Chondrocyte (in vitro differentiated cells): ENCODE measurements around the gene CRYL1. TPM values are rescaled to one million over a fixed set of nuclear protein-coding genes. Genes with fewer than 3 reads are reported as not detected.

ENCODE experiments used
- DNase-seq: peaks from one replicate; pipeline ENCODE4 v3.0.0; 2021; ENCODE audit warnings: mixed read lengths, low spot score
- H3K27ac Mint-ChIP-seq: one replicate; pipeline ENCODE4 v1.8.0; 2021; ENCODE audit warnings: mild to moderate bottlenecking, moderate library complexity, mixed read lengths; ENCODE audit not compliant: unreplicated experiment
- H3K27me3 Mint-ChIP-seq: 2 replicates; pipeline ENCODE4 v1.8.0; 2021; ENCODE audit warnings: low read depth, mixed read lengths
- H3K36me3 Mint-ChIP-seq: 2 replicates; pipeline ENCODE4 v1.8.0; 2021; ENCODE audit warnings: low read depth, mixed read lengths
- H3K4me1 Mint-ChIP-seq: 2 replicates; pipeline ENCODE4 v1.8.0; 2021; ENCODE audit warnings: low read depth, mild to moderate bottlenecking, mixed read lengths
- H3K4me3 Mint-ChIP-seq: one replicate; pipeline ENCODE4 v1.8.0; 2021; ENCODE audit warnings: mild to moderate bottlenecking, moderate library complexity, mixed read lengths; ENCODE audit not compliant: unreplicated experiment
- H3K9me3 Mint-ChIP-seq: 2 replicates; pipeline ENCODE4 v1.8.0; 2021; ENCODE audit warnings: low read depth, mixed read lengths
- CTCF ChIP-seq: fragments of 200-600 bp; sonication (generic); IDR thresholded peaks from 2 replicates; pipeline ENCODE4 v1.5.0; 2021; ENCODE audit warnings: antibody characterized with exemption, mild to moderate bottlenecking, moderate library complexity
- total RNA-seq: library from RNA; stranded (reverse); gene quantifications from 3 replicates; pipeline ENCODE4 v1.2.1, GENCODE V29; 2021

Gene CRYL1
- total RNA-seq, 1 donor from 2014 or later: 17.0 TPM

GRCh38 chr13:20377720-20378119 is 147.9 kb downstream of the CRYL1 start:
- no peaks in the 10 kb centered on the region for H3K9me3 Mint-ChIP-seq
- no peak for TF ChIP-seq CTCF
- no peaks in the 10 kb centered on the region for H3K4me1 Mint-ChIP-seq
- H3K36me3 Mint-ChIP-seq: no peaks in the 10 kb centered on the region
- H3K27me3 Mint-ChIP-seq: peaks cover 48% of the 10 kb centered on the region
- no peak overlapping the region for H3K4me3 Mint-ChIP-seq
- DNase-seq: no peak
- no peak overlapping the region for H3K27ac Mint-ChIP-seq

DNA sequence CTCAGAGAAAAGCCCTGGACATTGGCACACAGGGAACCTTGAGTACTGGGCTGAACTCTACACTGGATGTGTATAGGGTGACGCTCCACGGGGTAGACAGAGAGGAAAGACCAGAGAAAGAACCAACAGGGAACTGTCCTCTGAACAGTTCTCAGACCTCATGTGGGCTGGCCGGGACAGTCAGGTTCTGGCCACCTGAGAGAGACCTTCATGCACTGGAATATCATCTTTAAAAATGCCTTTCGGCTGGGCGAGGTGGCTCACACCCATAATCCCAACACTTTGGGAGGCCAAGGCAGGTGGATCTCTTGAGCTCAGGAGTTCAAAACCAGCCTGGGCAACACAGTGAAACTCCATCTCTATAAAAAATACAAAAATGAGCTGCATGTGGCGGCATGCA is 149.8 kb downstream of the CRYL1 start:
- H3K9me3 Mint-ChIP-seq: no peaks in the 10 kb centered on the region
- peaks cover 58% of the 10 kb centered on the region for H3K27me3 Mint-ChIP-seq
- no peak for DNase-seq
- no peak overlapping the region for H3K27ac Mint-ChIP-seq
- no peak overlapping the region for H3K4me3 Mint-ChIP-seq
- no peak for TF ChIP-seq CTCF
- H3K36me3 Mint-ChIP-seq: no peaks in the 10 kb centered on the region
- no peaks in the 10 kb centered on the region for H3K4me1 Mint-ChIP-seq

DNA sequence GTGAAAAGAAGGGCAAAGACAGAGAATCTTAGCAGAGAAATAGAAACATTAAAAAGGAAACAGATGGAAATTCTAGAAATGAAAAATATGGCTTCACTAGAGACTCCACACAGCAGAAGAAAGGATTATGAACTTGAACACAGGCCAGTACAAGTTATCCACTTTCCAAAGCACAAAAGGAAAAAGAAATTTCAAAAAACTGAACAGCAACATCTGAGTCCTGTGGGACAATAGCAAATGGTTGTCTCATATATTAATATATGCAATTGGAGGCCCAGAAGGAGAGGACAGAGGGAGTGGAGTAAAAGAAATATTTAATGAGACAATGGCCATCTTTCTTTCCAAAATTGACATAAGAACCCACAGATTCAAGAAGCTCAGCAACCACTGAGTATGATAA is 151.8 kb downstream of the CRYL1 start:
- Mint-ChIP-seq H3K27me3 (peaks cover 64% of the 10 kb centered on the region), H3K27ac (no peak overlapping the region), H3K4me3 (no peak overlapping the region), H3K36me3 (peaks cover 3% of the 10 kb centered on the region), H3K9me3 (no peaks in the 10 kb centered on the region), H3K4me1 (no peaks in the 10 kb centered on the region)
- no peak for DNase-seq
- no peak for TF ChIP-seq CTCF

- H3K27ac Mint-ChIP-seq: no peak overlapping the region
- no peak for DNase-seq
- no peak overlapping the region for H3K4me3 Mint-ChIP-seq
- H3K27me3 Mint-ChIP-seq: peaks cover 63% of the 10 kb centered on the region
- peaks cover 4% of the 10 kb centered on the region for H3K36me3 Mint-ChIP-seq
- no peaks in the 10 kb centered on the region for H3K4me1 Mint-ChIP-seq
- H3K9me3 Mint-ChIP-seq: no peaks in the 10 kb centered on the region
- no peak for TF ChIP-seq CTCF
Measured at GRCh38 chr13:20371825-20372224, 153.8 kb downstream of the CRYL1 start.

DNA sequence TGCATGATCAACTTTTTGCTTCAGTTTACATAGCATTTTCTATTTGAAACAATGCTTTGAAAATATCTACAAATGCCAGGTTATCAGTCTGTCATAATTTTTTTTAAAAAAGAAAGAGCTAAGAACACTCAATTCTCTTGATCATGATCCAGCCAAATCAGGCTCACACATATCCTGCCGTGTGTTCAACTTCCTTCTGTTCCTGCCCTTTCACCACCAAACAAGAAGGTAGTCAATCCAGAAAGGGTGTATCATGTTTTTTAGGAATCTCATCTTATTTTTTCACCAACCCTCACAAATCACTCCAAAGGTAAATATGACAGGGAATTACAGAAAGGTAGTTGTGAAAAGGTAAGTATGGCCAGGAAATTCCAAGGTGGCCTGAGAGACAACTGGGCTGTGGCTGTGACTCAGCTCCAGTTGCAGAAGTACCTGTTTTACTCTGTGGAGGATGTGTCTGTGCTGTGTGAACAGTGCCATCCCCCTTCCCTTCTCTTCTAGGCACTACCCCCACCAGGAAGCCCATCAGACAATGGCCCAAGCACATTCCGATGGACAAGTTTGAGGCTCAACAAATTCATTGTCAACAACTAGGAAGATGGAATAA is 154.7 kb downstream of the CRYL1 start:
- no peak overlapping the region for H3K27ac Mint-ChIP-seq
- no peak for TF ChIP-seq CTCF

More for the DNA sequence above, 154.7 kb downstream of the CRYL1 start:
- H3K36me3 Mint-ChIP-seq: peaks cover 4% of the 10 kb centered on the region
- H3K4me1 Mint-ChIP-seq: no peaks in the 10 kb centered on the region
- H3K27me3 Mint-ChIP-seq: peaks cover 61% of the 10 kb centered on the region
- H3K4me3 Mint-ChIP-seq: no peak overlapping the region
- H3K9me3 Mint-ChIP-seq: no peaks in the 10 kb centered on the region
- no peak for DNase-seq
